GM21825 (cell line): ENCODE data around the gene DAO.
"Not testable (repeated sequence)": the region's sequence is repeated elsewhere in the genome, so short reads cannot be mapped to it uniquely, and the experiment has no call there.

Experiments used
- ATAC-seq: cut with Tn5 transposase; IDR thresholded peaks from one replicate; pipeline ENCODE4 v1.9.1; 2021; ENCODE audit warnings: mild to moderate bottlenecking, moderate library complexity; ENCODE audit not compliant: unreplicated experiment

DAO gene

DNA sequence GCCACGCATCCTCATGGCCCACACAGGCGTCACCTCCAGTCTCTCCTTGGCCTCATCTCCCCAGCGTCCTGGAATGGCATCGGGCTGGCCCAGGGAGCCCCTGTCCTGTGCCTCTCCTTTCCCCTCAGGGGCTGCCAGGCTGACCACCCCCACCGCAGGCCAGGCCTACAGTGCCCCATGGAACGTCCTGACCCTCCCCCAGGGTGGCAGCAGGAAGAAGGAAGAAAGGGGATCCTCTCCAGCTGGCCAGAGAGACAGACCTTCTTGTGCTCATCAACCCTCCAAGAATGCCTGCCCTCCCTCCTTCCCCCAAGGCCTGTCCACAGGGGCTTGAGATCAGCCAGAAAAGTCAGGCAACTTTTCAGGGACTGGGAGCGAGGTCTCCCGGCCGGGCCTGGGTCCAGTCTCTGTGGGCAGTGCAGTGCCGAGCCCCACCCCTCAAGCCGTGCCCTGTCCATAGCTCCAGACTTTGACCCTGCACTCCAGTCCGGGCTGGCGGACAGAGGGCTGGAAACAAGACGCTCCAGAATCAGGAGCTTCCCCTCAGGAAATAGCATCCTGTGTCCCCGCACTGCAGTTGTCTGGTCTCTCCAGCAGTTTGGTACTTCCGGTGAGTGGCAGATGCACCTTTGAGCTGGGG is at the start of gene DAO:
Gene DAO (plus strand): TSS at position 478 of the 640 bp plus-strand sequence. CDS start 4,915 bp downstream, outside the sequence.
- no peak for ATAC-seq

DNA sequence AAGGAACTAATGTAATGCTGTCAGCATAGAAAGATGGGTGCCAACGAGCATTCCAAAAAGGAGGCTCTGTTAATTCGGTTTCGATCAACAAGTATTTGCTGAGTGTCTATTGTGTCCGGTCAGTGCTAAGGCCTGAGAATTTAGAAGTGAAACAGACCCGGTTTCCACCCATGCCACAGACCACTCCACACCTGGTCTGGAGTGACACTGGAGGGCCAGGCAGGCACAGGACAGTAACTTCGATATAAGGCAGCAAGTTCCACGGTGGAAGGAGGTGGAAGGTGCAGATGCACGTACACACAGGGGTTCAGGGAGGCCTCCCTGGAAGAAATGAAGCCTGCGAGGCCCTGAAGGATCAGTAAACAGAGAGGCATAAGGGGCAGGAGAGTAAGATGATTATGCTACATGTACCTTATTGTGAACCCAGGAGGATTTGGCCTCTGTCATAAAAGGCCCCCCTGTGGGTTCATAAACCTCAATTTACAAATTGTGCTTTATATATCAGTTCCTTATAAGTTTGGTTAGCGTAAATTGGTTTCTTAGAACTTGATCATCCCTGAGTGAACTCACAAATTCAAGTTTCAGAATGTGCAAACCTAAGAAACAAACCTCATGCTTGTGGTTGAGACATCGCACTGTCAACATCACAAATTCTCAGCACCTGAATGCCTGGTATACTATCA is 48.4 kb upstream of the DAO start:
- peak; percentile 47 for ATAC-seq

DNA sequence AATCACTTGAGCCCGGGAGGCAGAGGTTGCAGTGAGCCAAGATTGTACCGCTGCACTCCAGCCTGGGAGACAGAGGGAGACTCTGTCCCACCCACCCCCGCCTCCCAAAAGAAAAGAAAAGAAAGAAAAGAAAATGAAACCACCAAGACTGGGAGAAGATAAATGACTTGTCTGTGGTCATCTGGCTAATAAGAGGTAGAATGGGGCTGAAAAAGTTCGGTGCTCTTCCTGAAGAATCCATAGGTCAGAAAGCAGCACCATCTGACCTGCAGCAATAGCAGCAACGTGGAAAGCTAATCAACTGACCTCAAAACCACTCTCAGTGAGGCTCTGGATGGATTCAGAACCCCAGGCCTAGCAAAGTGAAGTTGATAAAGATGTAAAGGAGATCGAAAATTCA is 47.7 kb upstream of the DAO start:
- no peak for ATAC-seq

DNA sequence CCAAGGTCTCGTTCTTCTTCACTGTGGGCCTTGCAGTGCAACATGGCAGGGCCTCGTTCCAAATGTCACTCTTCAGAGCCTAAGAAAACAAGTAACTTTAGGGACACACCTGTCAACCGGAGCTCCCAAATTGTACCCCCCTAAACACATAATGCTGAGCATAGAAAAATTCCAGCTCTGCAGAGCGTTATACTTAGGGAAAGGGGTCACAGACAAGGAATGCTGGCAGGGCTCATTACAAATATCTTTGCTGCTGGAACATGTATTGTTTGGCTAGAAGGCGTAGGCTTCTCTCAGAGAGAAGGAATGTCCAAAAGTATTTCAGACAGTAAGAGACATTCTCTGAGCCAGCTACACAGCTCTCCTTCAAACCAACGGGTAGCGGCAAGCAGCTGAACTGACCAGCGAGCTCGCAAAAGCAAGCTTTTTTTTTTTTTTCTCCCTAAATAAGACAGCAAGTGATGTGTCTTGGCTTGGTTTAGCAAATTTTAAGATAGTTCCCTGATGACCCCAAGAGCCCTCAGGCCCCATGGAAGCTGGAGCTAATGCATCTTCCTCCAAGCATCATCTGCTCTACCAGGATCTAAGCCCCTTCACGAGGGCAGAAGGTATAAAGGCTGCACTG is 47.0 kb upstream of the DAO start:
- no peak for ATAC-seq

DNA sequence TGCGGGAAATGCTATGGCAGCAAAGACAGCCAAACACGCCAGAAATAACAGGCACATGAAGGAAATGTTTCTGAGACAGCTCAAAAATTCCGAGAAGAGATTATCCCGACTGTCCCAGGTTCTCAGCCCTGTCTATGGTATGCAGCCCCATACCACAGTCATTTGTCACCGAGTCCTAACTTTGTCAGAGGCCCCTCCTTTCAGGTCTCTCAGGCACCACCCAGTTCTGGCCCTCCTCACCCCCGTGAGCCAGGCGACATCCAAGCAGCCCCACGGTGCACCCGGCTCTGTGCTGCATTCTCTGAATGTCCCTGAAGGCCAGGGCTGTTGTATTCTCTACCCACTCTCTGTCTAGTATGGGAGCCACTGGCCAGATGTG is 46.5 kb upstream of the DAO start:
- no peak for ATAC-seq

DNA sequence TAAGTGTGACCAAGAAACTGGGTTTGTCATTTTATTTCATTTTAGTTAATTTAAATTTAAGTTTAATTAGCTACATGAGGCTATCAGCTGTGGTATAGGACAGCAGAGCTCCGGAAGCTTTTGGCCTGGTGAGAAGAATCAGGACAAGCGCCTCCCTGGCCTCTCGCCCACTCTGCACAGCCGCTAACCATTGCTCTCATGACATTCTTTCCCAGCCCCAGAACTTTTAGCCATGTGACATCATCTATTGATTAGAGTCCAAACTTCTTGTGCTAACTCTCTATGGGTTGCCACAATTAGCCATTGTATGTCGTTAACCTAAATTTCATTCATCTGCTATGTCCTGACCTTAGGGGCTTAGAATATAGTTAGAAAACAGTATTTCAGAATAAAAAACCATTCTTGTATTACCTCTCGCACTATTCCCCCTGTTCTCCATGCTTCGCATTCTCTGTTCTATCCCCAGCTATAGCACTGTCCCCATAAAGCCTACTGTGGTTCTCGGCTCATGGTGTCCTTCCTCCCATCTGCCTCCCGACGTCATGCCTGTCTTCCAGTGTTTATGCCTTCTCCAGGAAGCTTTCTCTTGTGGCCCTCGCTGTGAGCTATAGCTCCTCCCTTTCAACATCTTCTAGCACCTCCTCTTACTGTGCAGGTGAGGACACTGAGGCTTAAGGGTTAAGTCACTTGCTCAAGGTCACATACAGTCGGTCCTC is 46.0 kb upstream of the DAO start:
- ATAC-seq, result no peak

DNA sequence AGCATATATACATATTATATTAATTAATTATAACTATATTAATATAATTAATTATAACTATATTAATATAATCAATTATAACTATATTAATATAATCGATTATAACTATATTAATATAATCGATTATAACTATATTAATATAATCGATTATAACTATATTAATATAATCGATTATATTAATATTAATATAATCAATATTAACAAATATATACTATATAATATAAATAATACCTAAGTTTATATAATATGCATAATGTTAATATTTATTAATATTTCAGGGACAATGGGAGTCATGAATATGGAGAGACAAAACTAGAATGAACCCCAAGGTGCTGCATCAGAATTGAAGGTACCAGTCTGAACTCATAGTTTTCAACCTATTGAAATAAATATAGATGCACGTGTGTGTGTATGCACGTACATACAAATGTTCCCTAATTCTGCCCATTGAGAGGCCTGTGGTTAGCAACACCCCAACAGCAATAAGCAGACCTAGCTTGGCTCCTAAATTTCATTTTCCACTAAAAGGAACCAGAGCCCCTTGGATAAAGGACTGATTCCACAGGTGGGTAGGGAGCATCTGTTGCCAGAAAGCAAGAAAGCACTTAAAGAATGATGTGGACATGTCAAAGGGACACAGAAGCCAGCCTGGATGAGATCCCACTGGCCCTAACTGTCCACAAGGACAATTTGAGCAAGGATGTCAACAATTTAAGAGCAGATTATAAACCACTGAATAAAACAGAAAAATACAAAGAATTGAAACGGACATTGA is 43.8 kb upstream of the DAO start:
- ATAC-seq, result no peak

DNA sequence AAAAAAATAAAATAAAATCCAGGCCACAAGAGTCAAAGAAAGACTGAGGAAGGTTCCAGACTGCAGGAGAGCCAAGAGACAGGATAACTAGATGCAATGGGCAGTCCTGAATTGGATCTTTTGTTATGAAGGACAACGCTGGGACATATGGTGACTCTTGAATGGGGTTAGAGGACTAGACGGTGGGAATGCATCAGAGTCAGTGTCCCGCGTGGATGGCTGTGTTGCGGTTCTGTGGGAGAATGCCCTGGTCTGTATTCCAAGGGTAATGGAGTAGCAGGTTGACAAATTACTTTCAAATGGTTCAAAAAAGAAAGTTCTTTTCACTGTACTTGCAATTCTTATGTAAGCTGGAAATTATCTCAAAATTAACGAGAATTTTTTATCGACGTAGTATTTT is 42.7 kb upstream of the DAO start:
- ATAC-seq, result no peak

DNA sequence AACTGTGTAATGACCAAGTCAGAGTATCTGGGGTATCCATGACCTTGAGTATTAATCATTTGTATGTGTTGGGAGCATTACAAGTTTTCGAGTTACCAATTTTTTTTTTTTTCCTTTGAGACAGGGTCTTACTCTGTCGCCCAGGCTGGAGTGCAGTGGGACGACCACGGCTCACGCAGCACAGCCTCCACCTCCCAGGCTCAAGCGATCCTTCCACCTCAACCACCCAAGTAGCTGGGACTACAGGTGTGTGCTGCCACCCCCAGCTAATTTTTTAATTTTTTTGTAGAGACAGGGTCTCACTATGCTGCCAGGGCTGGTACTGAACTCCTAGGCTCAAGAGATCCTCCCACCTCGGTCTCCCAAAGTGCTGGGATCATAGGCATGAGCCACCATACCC is 42.2 kb upstream of the DAO start:
- ATAC-seq, result no peak

DNA sequence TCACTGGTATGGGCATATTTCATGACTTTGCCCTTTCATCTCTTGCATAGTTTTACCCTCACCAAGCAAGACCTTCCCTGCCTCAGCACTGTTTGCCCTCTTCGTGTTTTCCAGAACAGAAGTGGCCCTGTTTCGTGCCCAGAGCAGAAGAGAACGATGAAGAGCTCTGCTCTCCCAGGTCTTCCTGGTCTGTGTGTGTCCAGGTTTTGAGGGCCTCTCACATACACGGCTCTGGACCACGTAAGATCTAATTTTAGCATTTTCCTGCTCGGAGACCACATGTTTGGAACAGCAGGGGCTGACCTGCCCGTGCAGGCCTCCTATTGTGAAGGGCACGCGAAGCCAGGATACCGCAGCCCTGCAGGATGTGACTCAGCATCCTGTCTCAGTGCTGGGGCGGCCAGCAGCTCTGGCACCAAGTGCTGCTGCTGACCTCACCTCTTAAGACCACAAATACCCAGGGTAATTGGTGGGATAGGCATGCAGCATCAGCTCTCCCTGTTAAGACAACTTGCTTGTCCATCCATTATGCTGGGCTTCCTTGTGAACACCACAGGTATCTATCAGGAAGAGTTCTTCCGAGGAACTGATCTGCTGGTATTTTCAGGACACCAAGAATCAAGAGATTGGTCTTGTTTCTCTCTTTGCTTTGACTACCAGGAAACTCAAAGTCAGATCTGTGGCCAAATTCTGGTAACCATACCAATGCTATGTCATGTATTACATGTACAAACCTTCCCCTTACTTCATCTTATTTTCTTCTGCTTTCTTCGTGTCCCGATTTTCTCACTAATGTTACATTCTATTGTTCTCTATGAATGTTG is 41.5 kb upstream of the DAO start:
- peak; percentile 95 for ATAC-seq

DNA sequence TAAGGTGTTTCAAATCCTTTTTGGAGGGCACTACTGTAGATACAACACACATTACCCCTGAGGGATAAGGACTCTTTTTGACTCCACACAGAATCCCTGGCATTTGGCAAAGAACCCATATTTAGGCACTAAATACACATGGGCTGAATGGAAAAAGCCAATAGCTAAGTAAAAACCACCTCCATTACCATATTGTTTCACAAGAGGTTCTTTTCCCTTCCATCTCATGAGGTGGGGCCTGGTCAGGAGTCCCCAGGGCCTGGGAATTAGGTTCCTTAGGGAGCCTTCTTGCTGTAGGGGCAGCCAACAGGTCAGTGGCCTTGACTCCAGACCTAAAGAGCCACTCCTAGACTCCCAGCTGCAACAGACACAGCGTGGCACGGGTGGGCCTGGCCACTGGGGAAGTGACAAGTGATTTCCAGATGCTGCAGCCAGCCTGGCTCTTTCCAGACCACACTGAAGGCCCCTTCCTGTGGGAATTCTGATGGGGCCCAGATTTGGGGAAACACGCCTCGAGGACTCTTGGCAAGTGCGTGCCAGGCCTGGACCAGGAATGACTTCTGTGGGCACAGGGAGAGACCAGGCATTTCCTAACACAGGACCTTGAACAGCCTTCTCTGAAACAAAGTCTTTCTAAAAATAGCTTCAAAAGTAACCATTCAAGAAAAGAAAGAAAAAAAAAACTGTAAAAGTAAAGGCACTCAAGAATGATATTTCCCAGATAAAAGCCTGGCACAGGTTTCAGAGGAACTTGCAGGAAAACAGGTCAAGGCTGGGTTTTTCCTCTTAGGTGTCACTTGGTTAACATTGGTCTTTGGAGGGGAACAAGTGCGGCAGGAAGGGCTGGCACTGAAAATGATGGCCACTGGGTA is 40.6 kb upstream of the DAO start:
- ATAC-seq, result no peak

DNA sequence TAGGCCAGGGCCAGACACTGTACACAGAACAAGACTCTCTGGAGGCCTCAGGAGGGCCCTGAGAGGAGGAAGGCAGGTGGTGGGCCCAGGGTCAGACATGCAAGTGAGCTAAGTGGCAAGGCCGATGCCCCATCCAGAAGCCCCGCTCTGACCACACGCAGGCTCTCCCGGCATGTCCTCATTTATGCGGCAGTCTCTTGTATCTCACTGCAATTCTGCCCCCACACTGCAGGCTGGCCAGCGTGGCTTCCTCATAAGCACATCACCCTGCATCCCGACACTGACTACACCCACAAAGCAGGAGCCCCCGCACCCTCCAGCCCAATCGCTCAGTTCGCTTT is 40.0 kb upstream of the DAO start:
- no peak for ATAC-seq

DNA sequence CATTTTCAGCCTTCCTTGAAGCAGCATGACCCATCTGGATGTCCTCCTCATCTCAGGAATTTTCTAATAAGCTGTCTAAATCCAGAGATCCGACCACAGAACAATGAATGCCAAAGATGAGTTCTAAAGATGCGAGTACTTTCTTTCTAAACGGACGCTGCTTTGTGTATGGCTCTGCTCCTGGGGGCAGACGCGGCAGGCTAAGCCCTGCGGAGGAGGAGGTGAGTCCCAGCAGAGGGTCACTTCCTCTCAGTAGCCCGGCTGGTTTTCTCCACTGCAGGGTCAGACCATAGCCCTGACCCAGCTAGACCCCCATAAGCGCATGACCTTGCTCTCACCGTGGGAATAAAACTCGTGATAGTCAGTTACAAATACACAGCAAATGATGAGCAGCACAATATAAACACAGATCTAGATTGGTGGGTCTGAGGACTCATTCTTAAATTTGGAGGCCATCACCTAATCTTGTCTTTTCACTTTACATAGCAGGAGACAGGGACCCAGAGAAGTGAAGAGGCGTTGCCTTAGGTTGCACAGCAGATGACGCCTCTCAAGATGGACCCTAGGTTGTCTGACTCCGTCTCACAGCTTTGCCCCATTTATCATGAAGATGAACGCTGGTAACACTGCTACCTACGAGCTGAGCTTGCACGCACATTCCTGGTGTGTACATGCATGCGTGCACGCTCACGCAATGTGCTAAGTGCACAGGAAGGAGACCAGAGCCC is 39.1 kb upstream of the DAO start:
- ATAC-seq, result no peak

DNA sequence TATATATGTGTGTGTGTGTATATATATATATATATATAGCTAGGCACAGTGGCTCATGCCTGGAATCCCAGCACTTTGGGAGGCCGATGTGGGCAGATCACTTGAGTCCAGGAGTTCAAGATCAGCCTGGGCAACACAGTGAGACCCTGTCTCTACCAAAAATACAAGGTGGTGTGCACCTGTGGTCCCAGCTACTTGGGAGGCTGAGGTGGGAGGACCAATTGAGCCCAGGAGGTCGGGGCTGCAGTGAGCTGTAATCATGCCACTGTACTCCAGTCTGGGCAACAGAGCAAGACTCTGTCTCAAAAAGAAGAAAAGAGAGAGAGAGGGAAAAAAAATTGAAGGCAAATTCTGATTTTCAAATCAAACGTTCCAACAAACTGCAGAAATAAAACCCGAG is 38.1 kb upstream of the DAO start:
- ATAC-seq, result not testable (repeated sequence)

DNA sequence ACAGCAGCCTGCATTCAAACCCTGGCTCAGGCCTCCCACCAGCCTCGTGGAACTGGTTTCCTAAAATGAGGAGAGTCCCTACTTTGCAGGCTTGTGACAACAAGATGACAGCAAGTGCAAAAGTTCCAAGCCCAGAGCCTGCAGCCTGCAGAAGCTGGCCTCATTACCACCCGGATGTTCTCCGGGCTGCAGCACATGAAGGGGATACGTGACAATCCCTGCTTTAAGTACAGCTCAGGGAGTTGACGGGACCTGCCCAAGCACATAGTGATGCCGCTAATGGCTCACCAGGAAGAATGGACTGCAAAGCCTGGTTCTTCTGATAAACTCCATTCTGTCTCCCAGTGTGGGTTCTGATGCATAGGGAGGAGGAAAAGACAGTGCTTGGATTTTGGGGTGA is 37.5 kb upstream of the DAO start:
- no peak for ATAC-seq

DNA sequence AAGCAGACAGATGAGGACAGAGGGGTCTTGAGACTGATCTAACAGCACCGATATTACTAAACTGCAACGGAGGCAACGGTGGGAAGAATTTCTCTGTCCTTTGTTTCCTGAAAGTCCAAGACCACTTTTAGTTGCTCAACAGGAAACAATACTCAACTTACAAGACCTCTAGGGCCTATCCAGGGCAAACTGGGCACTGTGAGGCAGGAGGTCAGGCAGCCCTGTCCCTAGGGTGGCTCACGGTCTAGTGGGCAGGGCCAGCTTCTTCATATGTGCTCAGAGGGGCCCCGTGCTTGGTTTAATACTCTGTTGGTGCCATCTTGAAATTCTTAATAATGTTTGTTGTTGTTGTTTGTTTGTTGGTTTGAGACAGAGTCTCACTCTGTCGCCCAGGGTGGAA is 36.7 kb upstream of the DAO start:
- ATAC-seq, result no peak

DNA sequence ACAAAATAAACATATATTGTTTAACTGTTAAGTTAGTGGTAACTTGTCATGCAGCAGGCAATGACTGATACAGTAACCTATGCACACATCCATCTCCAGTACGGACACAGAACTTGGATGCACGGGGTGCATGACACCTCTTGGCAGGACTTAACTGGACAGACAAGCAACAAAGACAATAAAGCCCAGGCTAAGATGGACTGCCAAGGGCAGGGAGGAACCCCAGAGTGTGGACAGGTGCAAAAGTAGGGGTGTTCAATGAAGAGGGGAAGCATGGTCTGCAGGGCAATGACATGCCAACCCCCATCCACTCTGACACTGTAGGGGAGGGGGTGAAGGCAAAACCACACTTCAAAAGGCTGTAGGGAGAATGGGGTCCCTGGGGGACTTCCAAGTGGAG is 34.2 kb upstream of the DAO start:
- no peak for ATAC-seq

DNA sequence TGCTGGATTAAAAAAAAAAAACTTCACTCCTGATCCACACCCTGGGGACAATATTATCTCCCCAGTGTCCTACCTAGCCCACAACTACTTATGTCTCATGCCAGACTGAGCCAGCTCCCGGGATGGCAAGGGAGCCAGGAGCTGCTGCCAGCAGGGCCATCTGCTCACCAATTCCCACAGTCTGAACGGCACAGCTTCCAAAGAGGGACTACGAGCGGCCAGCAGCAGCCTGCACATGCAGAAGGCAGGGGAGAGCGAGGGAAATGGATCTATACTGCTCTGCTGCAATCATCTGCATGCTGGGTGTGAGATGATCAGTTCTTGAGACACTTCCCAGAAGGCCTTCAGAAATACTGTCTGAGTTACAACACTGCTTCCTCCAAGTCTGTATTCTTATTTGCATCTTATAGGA is 33.6 kb upstream of the DAO start:
- no peak for ATAC-seq

DNA sequence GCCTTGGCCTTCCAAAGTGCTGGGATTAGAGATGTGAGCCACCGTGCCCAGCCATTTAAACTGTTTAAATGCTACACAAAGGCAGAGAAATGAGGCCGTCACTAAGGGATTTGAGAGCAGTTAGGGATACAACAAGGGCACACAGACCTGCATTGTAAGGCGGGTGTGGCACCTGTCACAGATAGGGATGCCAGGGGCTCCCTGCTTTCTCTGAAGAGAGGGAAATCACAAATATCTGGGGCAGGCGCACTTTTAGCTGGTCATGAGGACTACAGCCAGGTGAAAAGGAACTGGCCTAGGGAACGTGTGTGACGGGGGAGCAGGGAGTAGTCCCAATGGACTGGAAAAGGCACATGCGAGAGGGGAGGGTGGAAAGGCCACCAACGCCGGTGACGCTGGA is 32.2 kb upstream of the DAO start:
- ATAC-seq, result no peak
